K562 (cell line): ENCODE data around the gene ANKS1B. TPM values are rescaled to one million over a fixed set of nuclear protein-coding genes. Genes with fewer than 3 reads are reported as not detected.

Experiments
- ATAC-seq: fragments of 200-7000 bp; cut with Tn5 transposase; 3 replicates; pipeline ENCODE4 v1.9.1; 2020; ENCODE audit warnings: moderate library complexity
- BruUV-seq: library from RNA; stranded (reverse); fragments of 400-500 nt; replicated peaks from 2 replicates; lab custom pipeline; 2021; lab: Mats Ljungman, UMichigan
- CTCF ChIA-PET: fragments of 300-600 bp; formaldehyde crosslinking; extraction: SDS; loops from one replicate; lab custom pipeline; 2021; ENCODE audit warnings: low intra/inter-chr PET ratio; lab: Yijun Ruan, JAX
- POLR2A ChIA-PET: fragments of 300-600, 350-650 bp; sonication (Branson Sonifier 250); formaldehyde crosslinking; extraction: SDS; loops from one replicate; lab custom pipeline; 2021; ENCODE audit warnings: antibody characterized with exemption, inconsistent platforms; lab: Yijun Ruan, JAX
- DNase-seq, 4 experiments: peaks; one replicate each; pipeline versions ENCODE4 v3.0.0 to v3.0.0-alpha.2; 2011 to 2018; ENCODE audit warnings: low spot score in 3 of 4, mixed read lengths in 3 of 4; ENCODE audit errors: extremely low read depth in 1 of 4
- FAIRE-seq: peaks from 2 replicates; lab custom pipeline; 2011; peaks lifted over from hg19 to GRCh38; lab: Jason Lieb, UNC
- H2AFZ ChIP-seq: 2 replicates; pipeline ENCODE4 v1.6.0; 2011; ENCODE audit warnings: low read depth, low read length, control low read depth, inconsistent platforms
- H3K27ac ChIP-seq: fragments of 200-600 bp; 3 replicates; pipeline ENCODE4 v1.8.0; 2011; ENCODE audit warnings: low read depth, mild to moderate bottlenecking, control low read depth, inconsistent platforms, low read length, moderate library complexity, mixed read lengths; ENCODE audit errors: extremely low read depth
- H3K27me3 ChIP-seq, 2 experiments: fragments of 300-600 bp in 1 of 2; 2 replicates in 1 of 2; 3 replicates in 1 of 2; pipeline versions ENCODE4 v1.6.0 to v1.8.0; 2011; ENCODE audit warnings: inconsistent platforms in 2 of 2, low read length in 2 of 2, mild to moderate bottlenecking in 1 of 2, mixed read lengths in 1 of 2, moderate library complexity in 1 of 2; ENCODE audit not compliant: control insufficient read depth in 2 of 2, insufficient read depth in 2 of 2
- H3K36me3 ChIP-seq: fragments of 300-600 bp; 3 replicates; pipeline ENCODE4 v1.8.0; 2011; ENCODE audit warnings: mild to moderate bottlenecking, low read length, inconsistent platforms; ENCODE audit not compliant: control insufficient read depth, insufficient read depth
- H3K4me1 ChIP-seq, 2 experiments: fragments of 200-600 bp in 1 of 2; replicated peaks in 1 of 2; 2 replicates in 1 of 2; 3 replicates in 1 of 2; pipeline versions ENCODE4 v1.5.1 to v1.8.0; 2011; ENCODE audit warnings: inconsistent platforms in 2 of 2, low read length in 2 of 2, mild to moderate bottlenecking in 1 of 2, mixed read lengths in 1 of 2, moderate library complexity in 1 of 2; ENCODE audit not compliant: control insufficient read depth in 2 of 2, insufficient read depth in 2 of 2
- H3K4me2 ChIP-seq: 2 replicates; pipeline ENCODE4 v1.6.1; 2011; ENCODE audit warnings: low read length, control low read depth, inconsistent platforms, mixed read lengths; ENCODE audit not compliant: insufficient read depth
- H3K4me3 ChIP-seq: fragments of 200-600 bp; sonication (generic), shearing (Covaris generic); 2 replicates; pipeline ENCODE4 v1.5.1; 2016; ENCODE audit warnings: control low read depth, inconsistent platforms
- H3K79me2 ChIP-seq: fragments of 200-600 bp; 3 replicates; pipeline ENCODE4 v1.8.0; 2011; ENCODE audit warnings: low read length, inconsistent platforms; ENCODE audit not compliant: control insufficient read depth, insufficient read depth
- H3K9ac ChIP-seq, 2 experiments: 2 replicates each; pipeline versions ENCODE4 v1.6.0 to v1.6.1; 2011; ENCODE audit warnings: low read depth in 2 of 2, low read length in 2 of 2, control low read depth in 1 of 2, inconsistent platforms in 1 of 2, mild to moderate bottlenecking in 1 of 2, mixed read lengths in 1 of 2; ENCODE audit not compliant: insufficient read depth in 1 of 2
- H3K9me1 ChIP-seq: one replicate; pipeline ENCODE4 v1.6.0; 2011; ENCODE audit warnings: inconsistent platforms, mild to moderate bottlenecking, low read length, moderate library complexity; ENCODE audit not compliant: control insufficient read depth, insufficient read depth
- H3K9me3 ChIP-seq: replicated peaks from 2 replicates; pipeline ENCODE4 v1.5.1; 2011; ENCODE audit warnings: low read depth, low read length, inconsistent platforms; ENCODE audit not compliant: control insufficient read depth, insufficient read depth
- H4K20me1 ChIP-seq: replicated peaks from 2 replicates; pipeline ENCODE4 v1.6.1; 2011; ENCODE audit warnings: low read length, inconsistent platforms, mixed read lengths; ENCODE audit not compliant: control insufficient read depth, insufficient read depth
- CHCHD3 ChIP-seq: fragments of 250-450 bp; sonication (Bioruptor Pico); IDR thresholded peaks from 2 replicates; pipeline ENCODE4 v2.1.2; 2022; ENCODE audit warnings: mild to moderate bottlenecking
- DACH1 ChIP-seq: fragments of 450-650 bp; IDR thresholded peaks from 2 replicates; pipeline ENCODE4 v1.6.1; 2018; ENCODE audit not compliant: partially characterized antibody
- FOXJ3 ChIP-seq: sonication (generic); formaldehyde crosslinking; IDR thresholded peaks from 2 replicates; pipeline ENCODE4 v1.4.0; 2020; ENCODE audit warnings: mild to moderate bottlenecking, missing genetic modification reagents
- HDAC2 ChIP-seq: fragments of 450-650 bp; IDR thresholded peaks from 2 replicates; pipeline ENCODE4 v1.6.1; 2016; ENCODE audit warnings: mild to moderate bottlenecking
- KDM4B ChIP-seq, 2 experiments: fragments of 450-650 bp in 1 of 2; sonication (generic) in 1 of 2; IDR thresholded peaks; 2 replicates each; pipeline ENCODE4 v1.6.1; 2016 to 2017; ENCODE audit warnings: borderline replicate concordance in 2 of 2, antibody characterized with exemption in 1 of 2, low read depth in 1 of 2, mild to moderate bottlenecking in 1 of 2
- NFIX ChIP-seq: fragments of 250-450 bp; sonication (Bioruptor Pico); IDR thresholded peaks from 2 replicates; pipeline ENCODE4 v1.4.0; 2020; ENCODE audit warnings: low read depth, mild to moderate bottlenecking, moderate library complexity
- NR1H2 ChIP-seq: sonication (generic); formaldehyde crosslinking; IDR thresholded peaks from 2 replicates; pipeline ENCODE4 v1.4.0; 2020; ENCODE audit warnings: mild to moderate bottlenecking, missing genetic modification reagents
- PTTG1 ChIP-seq: fragments of 450-650 bp; IDR thresholded peaks from 2 replicates; pipeline ENCODE4 v1.6.1; 2016; ENCODE audit warnings: low read depth, mild to moderate bottlenecking, missing genetic modification characterization, missing compliant biosample characterization
- SRSF9 ChIP-seq: fragments of 200-400 bp; formaldehyde crosslinking; IDR thresholded peaks from 2 replicates; pipeline ENCODE4 v1.6.1; 2017; ENCODE audit warnings: low read depth, low read length, borderline replicate concordance
- TOE1 ChIP-seq, 2 experiments: fragments of 450-650 bp in 1 of 2; sonication (generic) in 1 of 2; formaldehyde crosslinking in 1 of 2; IDR thresholded peaks; 2 replicates each; pipeline versions ENCODE4 v1.7.1 to v1.8.0; 2016 to 2022; ENCODE audit warnings: borderline replicate concordance in 2 of 2, mild to moderate bottlenecking in 2 of 2, antibody characterized with exemption in 1 of 2, inconsistent platforms in 1 of 2, low read depth in 1 of 2, missing genetic modification reagents in 1 of 2, moderate library complexity in 1 of 2
- ZNF77 ChIP-seq: fragments of 250-450 bp; sonication (Bioruptor Pico); IDR thresholded peaks from 2 replicates; pipeline ENCODE4 v1.5.0; 2020
- WGBS: fragments of 100-300 bp; shearing (Covaris generic); methylation state at CpG from one replicate; pipeline ENCODE4 v1.1.6; 2016; ENCODE audit warnings: low coverage, mixed read lengths; ENCODE audit not compliant: insufficient coverage; ENCODE audit errors: missing lambda C conversion rate; 5-methylcytosine and 5-hydroxymethylcytosine counted together
- in situ Hi-C: fragments of 300-500 bp; cut with MboI; formaldehyde crosslinking; loops from 4 replicates; pipeline ENCODE4 v1.15.0; 2018; ENCODE audit warnings: inconsistent platforms, mixed read lengths
- intact Hi-C: fragments of 100-400 bp; cut with micrococcal nuclease; formaldehyde crosslinking; loops from 2 replicates; pipeline ENCODE4 v1.14.2; 2022
- polyA plus RNA-seq, 8 experiments: library from polyadenylated mRNA; depleted of rRNA in 4 of 8; stranded (reverse) in 5 of 8; unstranded in 3 of 8; fragments of >200 nt; fragmentation: Nextera tagmentation in 2 of 8; fragmentation: Illumina TruSeq in 1 of 8; extraction: Ambion mirVana in 2 of 8; extraction: Trizol in 1 of 8; gene quantifications; 2 replicates each; pipeline versions ENCODE4 v1.2.1 to v1.2.3, GENCODE V29; 2011 to 2014; ENCODE audit warnings: inconsistent platforms in 1 of 8, missing spikeins in 1 of 8
- total RNA-seq, 7 experiments: library from RNA; depleted of rRNA in 6 of 7; stranded (reverse); fragments of >200 nt in 6 of 7; fragmentation: Illumina TruSeq in 2 of 7; extraction: Trizol in 2 of 7; gene quantifications; 2 replicates each; pipeline versions ENCODE4 v1.2.1 to v1.2.3, GENCODE V29; 2011 to 2021; ENCODE audit warnings: low replicate concordance in 1 of 7
- TF ChIP-seq, protein P1 (sequence below): fragments of 450-650 bp; IDR thresholded peaks from 2 replicates; pipeline ENCODE4 v1.6.1; 2016; ENCODE audit warnings: mild to moderate bottlenecking
- TF ChIP-seq, protein P2 (sequence below), 2 experiments: fragments of 200-800 bp in 1 of 2; sonication (Bioruptor generic) in 1 of 2; sonication (generic) in 1 of 2; formaldehyde crosslinking in 1 of 2; IDR thresholded peaks in 1 of 2; conservative IDR thresholded peaks in 1 of 2; 2 replicates each; pipeline versions ENCODE4 v1.5.0 to v1.6.1; 2016 to 2020; ENCODE audit warnings: missing compliant biosample characterization in 1 of 2, missing genetic modification characterization in 1 of 2, missing genetic modification reagents in 1 of 2
- TF ChIP-seq, protein P3 (sequence below): fragments of 250-450 bp; sonication (Bioruptor Pico); IDR thresholded peaks from 2 replicates; pipeline ENCODE4 v1.8.0; 2022; ENCODE audit warnings: inconsistent platforms
- TF ChIP-seq, protein P4 (sequence below), 2 experiments: fragments of 250-450 bp in 1 of 2; fragments of 450-650 bp in 1 of 2; sonication (Bioruptor Pico) in 1 of 2; IDR thresholded peaks; 2 replicates each; pipeline versions ENCODE4 v1.6.1 to v1.8.0; 2016 to 2021; ENCODE audit warnings: mild to moderate bottlenecking in 2 of 2, moderate library complexity in 2 of 2, missing compliant biosample characterization in 1 of 2, missing genetic modification characterization in 1 of 2

Gene ANKS1B
- total and polyA plus RNA-seq, 9 of the 15 experiments (the other 6 are each of a cell fraction or from before 2014, with no cell fraction given): 0.04 to 0.47 (median 0.28) TPM; not detected in 4

DNA sequence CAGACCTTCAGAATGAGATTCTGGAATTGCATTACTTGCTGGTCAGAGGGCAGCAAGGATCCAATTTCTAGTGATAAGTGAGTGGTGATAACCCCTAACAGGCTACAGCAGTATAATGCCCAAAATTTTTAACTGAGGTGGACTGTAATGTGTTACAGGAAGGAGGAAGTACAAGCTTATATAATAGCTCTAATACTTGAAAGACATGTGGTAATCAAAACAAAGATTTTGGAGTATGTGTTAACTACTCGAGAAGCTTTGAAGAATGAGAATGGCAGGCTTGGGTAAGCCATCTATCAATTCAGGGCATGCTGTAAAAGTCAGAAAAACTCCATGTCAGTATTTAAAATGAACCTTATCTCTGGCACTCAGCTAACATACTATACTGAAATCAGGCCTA, 70.5 kb downstream of the ANKS1B start:
- no peaks in the 10 kb centered on the region for H3K36me3 ChIP-seq
- intact Hi-C loops: no loop called here
- H3K4me1 ChIP-seq: no peaks in the 10 kb centered on the region
- no peaks in the 10 kb centered on the region for H3K27me3 ChIP-seq
- no peaks in the 10 kb centered on the region for H3K79me2 ChIP-seq
- no TSS peak for BruUV-seq
- H3K4me2 ChIP-seq: no peak overlapping the region
- H3K9me1 ChIP-seq: no peaks in the 10 kb centered on the region
- in situ Hi-C loops: no loop called here
- no peak overlapping the region for H2AFZ ChIP-seq
- TF ChIP-seq NFIX (CRISPR knock-in tag) (no peak), NR1H2 (CRISPR knock-in tag) (no peak), ZNF77 (CRISPR knock-in tag) (no peak), DACH1 (no peak), FOXJ3 (CRISPR knock-in tag) (no peak), KDM4B (IDR thresholded peaks at IDR 0.05; ENCODE audit: borderline replicate concordance in 2 of 2, low read depth in 1 of 2) (no peak), TOE1 (IDR thresholded peaks at IDR 0.05; ENCODE audit: borderline replicate concordance) (no peak), TOE1 (CRISPR knock-in tag; IDR thresholded peaks at IDR 0.05; ENCODE audit: borderline replicate concordance, low read depth) (no peak), HDAC2 (no peak), SRSF9 (no peak), PTTG1 (no peak), CHCHD3 (CRISPR knock-in tag) (no peak)
- TF ChIP-seq, protein P1, sequence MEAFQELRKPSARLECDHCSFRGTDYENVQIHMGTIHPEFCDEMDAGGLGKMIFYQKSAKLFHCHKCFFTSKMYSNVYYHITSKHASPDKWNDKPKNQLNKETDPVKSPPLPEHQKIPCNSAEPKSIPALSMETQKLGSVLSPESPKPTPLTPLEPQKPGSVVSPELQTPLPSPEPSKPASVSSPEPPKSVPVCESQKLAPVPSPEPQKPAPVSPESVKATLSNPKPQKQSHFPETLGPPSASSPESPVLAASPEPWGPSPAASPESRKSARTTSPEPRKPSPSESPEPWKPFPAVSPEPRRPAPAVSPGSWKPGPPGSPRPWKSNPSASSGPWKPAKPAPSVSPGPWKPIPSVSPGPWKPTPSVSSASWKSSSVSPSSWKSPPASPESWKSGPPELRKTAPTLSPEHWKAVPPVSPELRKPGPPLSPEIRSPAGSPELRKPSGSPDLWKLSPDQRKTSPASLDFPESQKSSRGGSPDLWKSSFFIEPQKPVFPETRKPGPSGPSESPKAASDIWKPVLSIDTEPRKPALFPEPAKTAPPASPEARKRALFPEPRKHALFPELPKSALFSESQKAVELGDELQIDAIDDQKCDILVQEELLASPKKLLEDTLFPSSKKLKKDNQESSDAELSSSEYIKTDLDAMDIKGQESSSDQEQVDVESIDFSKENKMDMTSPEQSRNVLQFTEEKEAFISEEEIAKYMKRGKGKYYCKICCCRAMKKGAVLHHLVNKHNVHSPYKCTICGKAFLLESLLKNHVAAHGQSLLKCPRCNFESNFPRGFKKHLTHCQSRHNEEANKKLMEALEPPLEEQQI: no peak
- TF ChIP-seq, protein P2, sequence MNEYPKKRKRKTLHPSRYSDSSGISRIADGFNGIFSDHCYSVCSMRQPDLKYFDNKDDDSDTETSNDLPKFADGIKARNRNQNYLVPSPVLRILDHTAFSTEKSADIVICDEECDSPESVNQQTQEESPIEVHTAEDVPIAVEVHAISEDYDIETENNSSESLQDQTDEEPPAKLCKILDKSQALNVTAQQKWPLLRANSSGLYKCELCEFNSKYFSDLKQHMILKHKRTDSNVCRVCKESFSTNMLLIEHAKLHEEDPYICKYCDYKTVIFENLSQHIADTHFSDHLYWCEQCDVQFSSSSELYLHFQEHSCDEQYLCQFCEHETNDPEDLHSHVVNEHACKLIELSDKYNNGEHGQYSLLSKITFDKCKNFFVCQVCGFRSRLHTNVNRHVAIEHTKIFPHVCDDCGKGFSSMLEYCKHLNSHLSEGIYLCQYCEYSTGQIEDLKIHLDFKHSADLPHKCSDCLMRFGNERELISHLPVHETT (CRISPR knock-in tag; conservative IDR thresholded peaks at IDR 0.05 in 1 of 2, IDR thresholded peaks at IDR 0.05 in 1 of 2): no peak
- TF ChIP-seq, protein P3, sequence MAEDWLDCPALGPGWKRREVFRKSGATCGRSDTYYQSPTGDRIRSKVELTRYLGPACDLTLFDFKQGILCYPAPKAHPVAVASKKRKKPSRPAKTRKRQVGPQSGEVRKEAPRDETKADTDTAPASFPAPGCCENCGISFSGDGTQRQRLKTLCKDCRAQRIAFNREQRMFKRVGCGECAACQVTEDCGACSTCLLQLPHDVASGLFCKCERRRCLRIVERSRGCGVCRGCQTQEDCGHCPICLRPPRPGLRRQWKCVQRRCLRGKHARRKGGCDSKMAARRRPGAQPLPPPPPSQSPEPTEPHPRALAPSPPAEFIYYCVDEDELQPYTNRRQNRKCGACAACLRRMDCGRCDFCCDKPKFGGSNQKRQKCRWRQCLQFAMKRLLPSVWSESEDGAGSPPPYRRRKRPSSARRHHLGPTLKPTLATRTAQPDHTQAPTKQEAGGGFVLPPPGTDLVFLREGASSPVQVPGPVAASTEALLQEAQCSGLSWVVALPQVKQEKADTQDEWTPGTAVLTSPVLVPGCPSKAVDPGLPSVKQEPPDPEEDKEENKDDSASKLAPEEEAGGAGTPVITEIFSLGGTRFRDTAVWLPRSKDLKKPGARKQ: no peak
- TF ChIP-seq, protein P4, sequence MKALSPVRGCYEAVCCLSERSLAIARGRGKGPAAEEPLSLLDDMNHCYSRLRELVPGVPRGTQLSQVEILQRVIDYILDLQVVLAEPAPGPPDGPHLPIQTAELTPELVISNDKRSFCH (CRISPR knock-in tag; IDR thresholded peaks at IDR 0.05): no peak
- TF ChIP-seq, protein P4 (tag; IDR thresholded peaks at IDR 0.05): no peak
- no peak for ATAC-seq
- DNase-seq: no peak
- ChIA-PET POLR2A (no interaction called here), CTCF (no interaction called here)
- no peak for FAIRE-seq
- no peak overlapping the region for H3K4me3 ChIP-seq
- WGBS: 0% methylated on average over 1 of the region's 1 CpG
- no peaks in the 10 kb centered on the region for H4K20me1 ChIP-seq
- no peak overlapping the region for H3K9ac ChIP-seq
- no peaks in the 10 kb centered on the region for H3K9me3 ChIP-seq
- H3K27ac ChIP-seq: no peak overlapping the region
